HepG2 (cell line): ENCODE results near the gene RILPL1. TPM values are rescaled to one million over a fixed set of nuclear protein-coding genes. Genes with fewer than 3 reads are reported as not detected.
A peak's percentile ranks its signal among the peaks of the same experiment; 100 is the strongest.

ENCODE experiments used
- ELF4 ChIP-seq: sonication (generic); formaldehyde crosslinking; IDR thresholded peaks from 2 replicates; pipeline ENCODE4 v1.5.0; 2020; ENCODE audit warnings: missing genetic modification reagents, mild to moderate bottlenecking, moderate library complexity, borderline replicate concordance
- HDAC1 ChIP-seq: sonication (generic); formaldehyde crosslinking; IDR thresholded peaks from 2 replicates; pipeline ENCODE4 v1.5.1; 2020; ENCODE audit warnings: mild to moderate bottlenecking, missing genetic modification reagents
- RBFOX2 ChIP-seq: fragments of 200-400 bp; formaldehyde crosslinking; IDR thresholded peaks from 2 replicates; pipeline ENCODE4 v1.6.1; 2017; ENCODE audit warnings: low read depth, mild to moderate bottlenecking, low read length
- SPEN ChIP-seq: sonication (generic); formaldehyde crosslinking; IDR thresholded peaks from 2 replicates; pipeline ENCODE4 v1.5.1; 2020; ENCODE audit warnings: low read depth, mild to moderate bottlenecking, missing genetic modification reagents
- ZNF446 ChIP-seq: sonication (generic); formaldehyde crosslinking; IDR thresholded peaks from 2 replicates; pipeline ENCODE4 v1.5.0; 2020; ENCODE audit warnings: mild to moderate bottlenecking, missing genetic modification reagents
- ZNF547 ChIP-seq: sonication (generic); formaldehyde crosslinking; IDR thresholded peaks from 2 replicates; pipeline ENCODE4 v1.5.1; 2020; ENCODE audit warnings: mild to moderate bottlenecking, missing genetic modification reagents
- ZNF605 ChIP-seq: sonication (generic); formaldehyde crosslinking; IDR thresholded peaks from 2 replicates; pipeline ENCODE4 v1.8.0; 2022; ENCODE audit warnings: mild to moderate bottlenecking, missing genetic modification reagents
- ZNF607 ChIP-seq: sonication (generic); formaldehyde crosslinking; IDR thresholded peaks from 2 replicates; pipeline ENCODE4 v1.5.1; 2020; ENCODE audit warnings: missing genetic modification reagents, mild to moderate bottlenecking, borderline replicate concordance
- ZNF724P ChIP-seq: sonication (generic); formaldehyde crosslinking; IDR thresholded peaks from 2 replicates; pipeline ENCODE4 v1.8.0; 2022; ENCODE audit warnings: missing genetic modification reagents, borderline replicate concordance
- ZZZ3 ChIP-seq: sonication (generic); formaldehyde crosslinking; IDR thresholded peaks from 2 replicates; pipeline ENCODE4 v1.4.0; 2020; ENCODE audit warnings: missing genetic modification reagents, mild to moderate bottlenecking, borderline replicate concordance
- polyA plus RNA-seq, 8 experiments: library from polyadenylated mRNA; depleted of rRNA in 3 of 8; stranded (reverse) in 7 of 8; unstranded in 1 of 8; fragments of >200 nt; fragmentation: Illumina TruSeq in 4 of 8; extraction: Trizol in 4 of 8; gene quantifications; 2 replicates each; pipeline versions ENCODE4 v1.2.1 to v1.2.3, GENCODE V29; 2011 to 2016; ENCODE audit warnings: low read depth in 4 of 8, missing spikeins in 1 of 8, mixed read lengths in 1 of 8; ENCODE audit not compliant: insufficient read depth in 1 of 8
- total RNA-seq, 5 experiments: library from RNA; depleted of rRNA; stranded (reverse); fragments of >200 nt; fragmentation: Illumina TruSeq; extraction: Trizol; gene quantifications; 2 replicates each; pipeline ENCODE4 v1.2.3, GENCODE V29; 2016; ENCODE audit warnings: low read depth in 1 of 5
- TF ChIP-seq, protein P1 (sequence below): sonication (generic); formaldehyde crosslinking; IDR thresholded peaks from 2 replicates; pipeline ENCODE4 v1.4.0; 2020; ENCODE audit warnings: missing genetic modification reagents
- TF ChIP-seq, protein P2 (sequence below), 2 experiments: fragments of 450-650 bp in 1 of 2; sonication (generic) in 1 of 2; formaldehyde crosslinking; IDR thresholded peaks; 2 replicates each; pipeline versions ENCODE4 v1.5.0 to v1.8.0; 2020 to 2022; ENCODE audit warnings: mild to moderate bottlenecking in 1 of 2, missing genetic modification reagents in 1 of 2
- TF ChIP-seq, protein P3 (sequence below): sonication (generic); formaldehyde crosslinking; IDR thresholded peaks from 2 replicates; pipeline ENCODE4 v1.8.1; 2023; ENCODE audit warnings: mild to moderate bottlenecking, inconsistent platforms, moderate library complexity, missing genetic modification reagents, borderline replicate concordance
- TF ChIP-seq, protein P4 (sequence below): sonication (generic); formaldehyde crosslinking; IDR thresholded peaks from 2 replicates; pipeline ENCODE4 v1.5.0; 2020; ENCODE audit warnings: missing genetic modification reagents
- TF ChIP-seq, protein P5 (sequence below): sonication (generic); formaldehyde crosslinking; IDR thresholded peaks from 2 replicates; pipeline ENCODE4 v1.4.0; 2020; ENCODE audit warnings: mild to moderate bottlenecking, missing genetic modification reagents, borderline replicate concordance

The RILPL1 gene
- total and polyA plus RNA-seq, 2 of the 13 experiments (the other 11 are each of a cell fraction or from before 2014, with no cell fraction given), result 5.8 to 28.4 TPM

DNA sequence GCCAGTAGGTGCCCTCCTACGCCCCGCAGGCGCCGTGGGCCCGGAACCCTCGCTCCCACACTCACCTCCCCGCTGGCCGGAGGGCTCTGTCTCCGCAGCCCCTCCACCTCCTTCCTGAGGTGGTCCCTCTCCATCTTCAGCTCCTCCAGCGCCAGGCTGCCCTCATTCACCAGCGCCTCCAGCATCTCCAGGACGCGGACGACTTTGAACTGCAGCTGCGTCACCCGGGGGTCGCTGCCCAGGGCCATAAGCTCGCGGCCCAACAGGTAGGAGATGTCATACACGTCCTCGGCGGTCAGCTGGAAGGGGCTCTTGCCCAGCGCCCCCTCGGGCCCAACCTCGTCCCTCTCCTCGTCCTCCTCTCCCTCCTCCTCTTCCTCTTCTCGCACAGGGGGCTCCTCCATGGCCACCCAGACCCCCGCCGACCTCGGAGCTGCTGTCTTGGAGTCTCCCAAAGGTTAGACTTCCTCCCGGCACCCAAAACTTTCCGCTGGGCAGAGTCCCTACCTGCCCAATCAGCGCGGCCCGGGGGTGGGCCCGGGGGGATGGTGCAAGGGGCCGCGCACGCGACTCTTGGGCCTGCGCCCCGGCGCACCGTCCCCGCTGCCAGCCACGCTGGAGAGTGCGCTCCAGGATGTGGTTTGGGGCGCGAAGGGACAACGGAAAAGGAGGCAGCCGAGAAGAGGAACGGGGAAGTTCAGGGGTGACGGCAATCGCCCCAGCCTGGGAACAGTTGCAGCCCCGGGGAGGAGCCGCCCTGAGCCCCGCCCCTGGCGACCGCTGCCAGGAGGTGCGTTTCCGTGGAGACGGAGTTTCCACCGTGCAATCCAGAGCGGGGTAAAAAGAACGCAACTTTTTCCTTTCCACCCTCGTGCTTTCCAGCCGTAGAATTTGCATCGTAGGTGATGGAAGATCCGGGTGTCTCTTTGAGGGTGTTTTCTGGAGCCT, 97.2 kb downstream of the RILPL1 start, which contains the start of gene RILPL2 (continued):
- TF ChIP-seq, protein P1, sequence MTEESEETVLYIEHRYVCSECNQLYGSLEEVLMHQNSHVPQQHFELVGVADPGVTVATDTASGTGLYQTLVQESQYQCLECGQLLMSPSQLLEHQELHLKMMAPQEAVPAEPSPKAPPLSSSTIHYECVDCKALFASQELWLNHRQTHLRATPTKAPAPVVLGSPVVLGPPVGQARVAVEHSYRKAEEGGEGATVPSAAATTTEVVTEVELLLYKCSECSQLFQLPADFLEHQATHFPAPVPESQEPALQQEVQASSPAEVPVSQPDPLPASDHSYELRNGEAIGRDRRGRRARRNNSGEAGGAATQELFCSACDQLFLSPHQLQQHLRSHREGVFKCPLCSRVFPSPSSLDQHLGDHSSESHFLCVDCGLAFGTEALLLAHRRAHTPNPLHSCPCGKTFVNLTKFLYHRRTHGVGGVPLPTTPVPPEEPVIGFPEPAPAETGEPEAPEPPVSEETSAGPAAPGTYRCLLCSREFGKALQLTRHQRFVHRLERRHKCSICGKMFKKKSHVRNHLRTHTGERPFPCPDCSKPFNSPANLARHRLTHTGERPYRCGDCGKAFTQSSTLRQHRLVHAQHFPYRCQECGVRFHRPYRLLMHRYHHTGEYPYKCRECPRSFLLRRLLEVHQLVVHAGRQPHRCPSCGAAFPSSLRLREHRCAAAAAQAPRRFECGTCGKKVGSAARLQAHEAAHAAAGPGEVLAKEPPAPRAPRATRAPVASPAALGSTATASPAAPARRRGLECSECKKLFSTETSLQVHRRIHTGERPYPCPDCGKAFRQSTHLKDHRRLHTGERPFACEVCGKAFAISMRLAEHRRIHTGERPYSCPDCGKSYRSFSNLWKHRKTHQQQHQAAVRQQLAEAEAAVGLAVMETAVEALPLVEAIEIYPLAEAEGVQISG (CRISPR knock-in tag), result 0 out of 2 replicates have a peak, but pooled peaks have one; percentile 12
- TF ChIP-seq, protein P2, sequence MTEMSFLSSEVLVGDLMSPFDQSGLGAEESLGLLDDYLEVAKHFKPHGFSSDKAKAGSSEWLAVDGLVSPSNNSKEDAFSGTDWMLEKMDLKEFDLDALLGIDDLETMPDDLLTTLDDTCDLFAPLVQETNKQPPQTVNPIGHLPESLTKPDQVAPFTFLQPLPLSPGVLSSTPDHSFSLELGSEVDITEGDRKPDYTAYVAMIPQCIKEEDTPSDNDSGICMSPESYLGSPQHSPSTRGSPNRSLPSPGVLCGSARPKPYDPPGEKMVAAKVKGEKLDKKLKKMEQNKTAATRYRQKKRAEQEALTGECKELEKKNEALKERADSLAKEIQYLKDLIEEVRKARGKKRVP (CRISPR knock-in tag; IDR thresholded peaks at IDR 0.05), result peak in 1 of 2 experiments; percentile 52; a peak in 2 of 4 replicates
- TF ChIP-seq SPEN (CRISPR knock-in tag) (peak; percentile 53; the same call in 1 of the 2 replicates), ZNF547 (CRISPR knock-in tag) (no peak; the same call in 1 of the 2 replicates), ZNF446 (CRISPR knock-in tag) (peak; percentile 60; the same call in 1 of the 2 replicates), RBFOX2 (peak; percentile 73), ZNF605 (CRISPR knock-in tag) (peak; percentile 64; the same call in 1 of the 2 replicates), ZNF607 (peak; percentile 67; the same call in 1 of the 2 replicates), HDAC1 (CRISPR knock-in tag) (peak; percentile 47), ELF4 (CRISPR knock-in tag) (no peak), ZZZ3 (0 out of 2 replicates have a peak, but pooled peaks have one; percentile 53), ZNF724P (peak; percentile 14; the same call in 1 of the 2 replicates)
- TF ChIP-seq, protein P3, sequence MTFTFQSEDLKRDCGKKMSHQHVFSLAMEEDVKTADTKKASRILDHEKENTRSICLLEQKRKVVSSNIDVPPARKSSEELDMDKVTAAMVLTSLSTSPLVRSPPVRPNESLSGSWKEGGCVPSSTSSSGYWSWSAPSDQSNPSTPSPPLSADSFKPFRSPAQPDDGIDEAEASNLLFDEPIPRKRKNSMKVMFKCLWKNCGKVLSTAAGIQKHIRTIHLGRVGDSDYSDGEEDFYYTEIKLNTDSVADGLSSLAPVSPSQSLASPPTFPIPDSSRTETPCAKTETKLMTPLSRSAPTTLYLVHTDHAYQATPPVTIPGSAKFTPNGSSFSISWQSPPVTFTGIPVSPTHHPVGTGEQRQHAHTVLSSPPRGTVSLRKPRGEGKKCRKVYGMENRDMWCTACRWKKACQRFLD (CRISPR knock-in tag), result peak; percentile 36; the same call in 1 of the 2 replicates
- TF ChIP-seq, protein P4, sequence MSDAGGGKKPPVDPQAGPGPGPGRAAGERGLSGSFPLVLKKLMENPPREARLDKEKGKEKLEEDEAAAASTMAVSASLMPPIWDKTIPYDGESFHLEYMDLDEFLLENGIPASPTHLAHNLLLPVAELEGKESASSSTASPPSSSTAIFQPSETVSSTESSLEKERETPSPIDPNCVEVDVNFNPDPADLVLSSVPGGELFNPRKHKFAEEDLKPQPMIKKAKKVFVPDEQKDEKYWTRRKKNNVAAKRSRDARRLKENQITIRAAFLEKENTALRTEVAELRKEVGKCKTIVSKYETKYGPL (CRISPR knock-in tag), result no peak
- TF ChIP-seq, protein P5, sequence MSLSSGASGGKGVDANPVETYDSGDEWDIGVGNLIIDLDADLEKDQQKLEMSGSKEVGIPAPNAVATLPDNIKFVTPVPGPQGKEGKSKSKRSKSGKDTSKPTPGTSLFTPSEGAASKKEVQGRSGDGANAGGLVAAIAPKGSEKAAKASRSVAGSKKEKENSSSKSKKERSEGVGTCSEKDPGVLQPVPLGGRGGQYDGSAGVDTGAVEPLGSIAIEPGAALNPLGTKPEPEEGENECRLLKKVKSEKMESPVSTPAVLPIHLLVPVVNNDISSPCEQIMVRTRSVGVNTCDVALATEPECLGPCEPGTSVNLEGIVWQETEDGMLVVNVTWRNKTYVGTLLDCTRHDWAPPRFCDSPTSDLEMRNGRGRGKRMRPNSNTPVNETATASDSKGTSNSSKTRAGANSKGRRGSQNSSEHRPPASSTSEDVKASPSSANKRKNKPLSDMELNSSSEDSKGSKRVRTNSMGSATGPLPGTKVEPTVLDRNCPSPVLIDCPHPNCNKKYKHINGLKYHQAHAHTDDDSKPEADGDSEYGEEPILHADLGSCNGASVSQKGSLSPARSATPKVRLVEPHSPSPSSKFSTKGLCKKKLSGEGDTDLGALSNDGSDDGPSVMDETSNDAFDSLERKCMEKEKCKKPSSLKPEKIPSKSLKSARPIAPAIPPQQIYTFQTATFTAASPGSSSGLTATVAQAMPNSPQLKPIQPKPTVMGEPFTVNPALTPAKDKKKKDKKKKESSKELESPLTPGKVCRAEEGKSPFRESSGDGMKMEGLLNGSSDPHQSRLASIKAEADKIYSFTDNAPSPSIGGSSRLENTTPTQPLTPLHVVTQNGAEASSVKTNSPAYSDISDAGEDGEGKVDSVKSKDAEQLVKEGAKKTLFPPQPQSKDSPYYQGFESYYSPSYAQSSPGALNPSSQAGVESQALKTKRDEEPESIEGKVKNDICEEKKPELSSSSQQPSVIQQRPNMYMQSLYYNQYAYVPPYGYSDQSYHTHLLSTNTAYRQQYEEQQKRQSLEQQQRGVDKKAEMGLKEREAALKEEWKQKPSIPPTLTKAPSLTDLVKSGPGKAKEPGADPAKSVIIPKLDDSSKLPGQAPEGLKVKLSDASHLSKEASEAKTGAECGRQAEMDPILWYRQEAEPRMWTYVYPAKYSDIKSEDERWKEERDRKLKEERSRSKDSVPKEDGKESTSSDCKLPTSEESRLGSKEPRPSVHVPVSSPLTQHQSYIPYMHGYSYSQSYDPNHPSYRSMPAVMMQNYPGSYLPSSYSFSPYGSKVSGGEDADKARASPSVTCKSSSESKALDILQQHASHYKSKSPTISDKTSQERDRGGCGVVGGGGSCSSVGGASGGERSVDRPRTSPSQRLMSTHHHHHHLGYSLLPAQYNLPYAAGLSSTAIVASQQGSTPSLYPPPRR (CRISPR knock-in tag), result 0 out of 2 replicates have a peak, but pooled peaks have one; percentile 27
